CD4-positive, alpha-beta T cell treated with Interleukin-10 for 1 hour (primary cell): ENCODE measurements around the gene NUDT8.
"Not testable (repeated sequence)": the region's sequence is repeated elsewhere in the genome, so short reads cannot be mapped to it uniquely, and the experiment has no call there.

Experiments used
- DNase-seq: peaks from one replicate; pipeline ENCODE4 v3.0.0-alpha.2; 2020

The NUDT8 gene

GRCh38 chr11:67659651-67660165 is 30.0 kb upstream of the NUDT8 start:
- not testable (repeated sequence) for DNase-seq

DNA sequence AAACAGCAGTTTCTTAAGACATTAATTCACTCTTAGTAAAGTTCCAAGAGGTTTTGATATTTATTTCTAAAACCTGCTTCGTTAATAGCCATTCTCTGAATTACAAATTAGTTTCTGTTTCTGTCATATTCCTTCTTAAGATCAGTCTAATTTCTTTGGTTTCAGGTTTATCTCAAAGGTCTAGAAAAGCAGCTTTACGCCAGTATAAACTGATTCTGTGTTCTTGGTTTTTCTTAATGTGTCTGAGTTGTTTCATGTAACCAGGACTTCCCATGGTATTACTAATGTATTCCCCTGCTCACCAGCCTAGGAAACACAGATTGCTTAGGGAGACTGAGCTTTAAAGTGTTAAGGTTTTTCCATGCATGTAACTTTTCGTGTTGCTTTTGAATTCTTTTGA is 27.6 kb upstream of the NUDT8 start:
- no peak for DNase-seq

GRCh38 chr11:67656278-67656922 is 26.7 kb upstream of the NUDT8 start:
- DNase-seq = no peak

- no peak for DNase-seq
These were observed 24.5 kb upstream of the NUDT8 start for GRCh38 chr11:67654225-67654624.

- DNase-seq = no peak
These were observed 23.5 kb upstream of the NUDT8 start for GRCh38 chr11:67652965-67653845.

- no peak for DNase-seq
These were observed 22.4 kb upstream of the NUDT8 start for GRCh38 chr11:67651976-67652781.

DNA sequence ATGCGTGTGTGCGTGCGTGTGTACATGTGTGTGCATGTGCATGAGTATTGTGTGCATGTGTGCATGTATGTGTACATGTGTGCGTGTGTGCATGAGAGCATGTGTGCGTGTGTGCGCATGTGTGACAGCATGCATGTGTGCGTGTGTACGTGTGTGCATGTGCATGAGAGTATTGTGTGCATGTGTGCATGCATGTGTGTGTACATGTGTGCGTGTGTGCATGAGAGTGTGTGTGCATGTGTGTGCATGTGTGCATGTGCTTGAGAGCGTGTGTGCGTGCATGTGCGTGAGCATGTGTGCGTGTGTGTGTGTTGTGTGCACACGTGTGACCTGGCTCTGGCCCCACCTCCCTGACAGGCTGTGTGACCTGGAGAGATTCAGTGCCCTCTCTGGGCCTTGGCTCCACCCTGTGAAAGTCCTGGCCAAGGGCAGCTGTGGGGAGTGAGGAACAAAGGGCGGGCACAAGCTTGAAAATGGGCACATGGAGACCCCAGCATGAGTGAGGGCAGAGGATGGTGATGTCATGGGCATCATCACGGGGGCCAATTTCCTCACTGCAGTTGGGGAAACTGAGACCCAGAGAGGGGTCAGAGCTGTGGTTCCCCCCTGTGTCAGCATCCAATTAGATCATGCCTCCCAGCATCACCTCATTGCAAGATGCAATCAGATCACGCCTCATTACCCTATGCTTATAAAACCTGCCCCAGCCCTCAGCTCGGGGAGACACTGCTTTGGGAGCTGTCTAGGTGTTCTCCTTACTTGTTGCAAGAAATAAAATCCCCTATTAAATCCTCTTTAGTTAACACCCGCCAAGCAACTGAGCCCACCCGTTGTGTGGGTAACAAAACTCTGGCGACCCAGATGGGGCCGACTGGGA is 20.1 kb upstream of the NUDT8 start:
- DNase-seq = no peak

DNA sequence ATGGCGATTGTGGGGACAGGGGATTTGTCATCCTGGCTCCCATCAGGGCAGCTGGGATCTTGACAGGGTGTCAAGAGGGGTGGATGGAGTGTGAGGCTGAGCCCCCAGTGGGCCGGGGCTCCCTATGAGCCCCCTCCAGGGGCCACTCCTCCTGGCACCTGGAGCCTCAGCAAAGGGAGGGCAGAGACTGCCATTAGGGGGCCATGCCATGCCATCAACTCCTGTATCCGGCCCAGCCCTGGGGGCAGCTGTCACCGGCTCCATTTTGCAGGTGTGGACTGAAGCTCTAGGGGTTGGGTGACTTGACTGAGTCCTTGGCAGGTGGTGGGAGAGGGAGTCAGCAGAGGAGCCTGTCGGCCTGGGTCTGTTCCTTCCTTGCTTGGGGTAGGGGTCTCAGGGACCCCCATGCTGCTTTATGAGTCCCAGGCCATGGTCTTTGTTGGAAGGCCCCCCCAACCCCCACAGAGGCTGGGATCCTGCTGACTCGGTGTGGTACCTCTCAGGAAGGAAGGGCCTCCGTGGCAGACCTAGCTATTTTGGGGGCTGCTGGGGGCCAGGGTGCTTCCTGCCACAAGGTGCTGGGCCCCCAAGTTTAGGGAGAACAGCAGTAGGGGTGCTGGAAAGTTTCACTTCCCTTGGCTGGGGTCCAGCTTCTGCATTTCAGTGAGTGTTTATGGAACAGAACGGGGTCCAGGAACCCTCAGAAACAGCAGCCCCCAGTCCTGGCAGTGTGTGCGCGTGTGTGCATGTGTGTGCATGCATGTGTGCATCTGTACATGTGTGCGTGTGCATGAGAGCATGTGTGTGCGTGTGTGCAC is 19.3 kb upstream of the NUDT8 start:
- no peak for DNase-seq

DNA sequence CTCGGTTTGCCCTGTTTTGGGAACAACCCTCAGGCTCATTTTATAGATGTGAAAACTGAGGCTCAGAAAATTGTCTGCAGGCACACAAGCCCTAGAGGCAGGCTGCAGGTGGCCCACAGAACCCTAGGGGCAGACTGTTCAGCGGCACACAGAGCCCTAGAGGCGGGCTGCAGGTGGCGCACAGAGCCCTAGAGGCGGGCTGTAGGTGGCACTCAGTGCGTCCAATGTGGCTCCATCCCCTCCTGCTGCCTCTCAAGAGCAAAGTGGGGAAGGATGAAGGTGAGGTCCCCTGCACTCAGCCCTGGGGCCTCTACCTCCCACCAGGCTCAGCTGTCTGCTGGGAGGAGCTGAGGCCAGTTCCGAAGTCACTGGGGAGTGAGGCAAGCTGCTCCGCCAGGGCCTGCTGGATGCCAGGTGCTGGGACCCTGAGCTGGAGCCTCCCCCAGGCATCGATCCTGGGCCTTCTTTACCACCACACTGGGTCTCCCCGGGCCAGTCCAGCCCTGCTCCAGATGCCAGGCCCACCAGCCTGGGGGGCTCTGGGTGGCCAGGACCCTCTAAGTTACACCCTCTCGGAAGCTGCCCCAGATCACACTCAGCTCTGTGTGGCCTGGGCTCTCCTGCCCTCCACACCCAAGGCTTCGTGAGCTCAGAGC is 18.5 kb upstream of the NUDT8 start:
- peak; percentile 60 for DNase-seq

DNA sequence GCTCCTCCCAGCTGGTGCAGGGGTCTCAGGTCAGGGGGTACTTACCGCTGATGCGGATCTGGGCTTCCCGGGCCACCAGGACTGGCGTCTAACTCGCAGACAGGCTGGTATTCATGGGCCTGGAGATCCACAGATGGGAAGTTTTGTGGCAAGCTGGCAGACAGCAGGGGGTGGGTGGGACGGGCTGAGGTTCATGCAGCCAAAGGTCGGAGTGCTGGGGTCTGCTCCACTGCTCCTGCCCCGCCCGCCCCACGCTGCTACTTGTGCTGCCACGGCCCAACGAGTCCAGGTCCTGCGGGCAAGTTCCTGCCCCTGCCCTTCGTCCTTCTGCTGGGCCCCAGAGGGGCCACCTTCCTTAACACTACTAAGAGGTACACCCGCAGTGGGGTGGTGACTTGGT is 17.7 kb upstream of the NUDT8 start:
- DNase-seq = no peak

GRCh38 chr11:67646535-67647336 is 17.0 kb upstream of the NUDT8 start:
- peak; percentile 53 for DNase-seq

- DNase-seq = no peak
These were observed 16.1 kb upstream of the NUDT8 start for GRCh38 chr11:67645521-67646461.

- DNase-seq = no peak
These were observed 15.0 kb upstream of the NUDT8 start for GRCh38 chr11:67644472-67645418.

DNA sequence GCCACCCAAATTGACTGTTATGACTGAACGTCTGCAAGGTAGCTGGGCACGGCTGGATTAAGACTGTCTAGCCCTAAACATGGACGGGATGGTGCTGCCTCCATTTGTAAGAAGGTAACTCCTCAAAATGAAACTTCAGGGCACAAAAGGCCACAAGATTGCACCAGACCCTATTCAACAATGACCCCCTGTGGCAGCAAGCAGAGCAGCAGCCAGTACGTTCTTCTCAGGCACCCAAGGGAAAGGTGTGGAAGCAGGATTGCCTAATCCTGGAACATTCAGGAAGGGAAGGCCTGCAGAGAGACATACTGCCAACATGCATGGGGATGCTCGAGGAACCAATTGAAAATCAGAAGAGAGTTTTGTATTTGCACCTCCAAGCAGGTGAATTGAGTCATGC is 14.3 kb upstream of the NUDT8 start:
- DNase-seq = no peak

GRCh38 chr11:67642173-67643120 is 12.7 kb upstream of the NUDT8 start:
- DNase-seq = no peak
